ENCODE measurements around the gene TNFRSF18.

The TNFRSF18 gene

GRCh38 chr1:1155258-1155657 lies 51.1 kb downstream of the TNFRSF18 start:
- H3K4me3 ChIP-seq (replicated peaks in 1 of 2; ENCODE audit: low read depth in 2 of 2, low read length in 2 of 2) = no peak overlapping the region
- DNase-seq (ENCODE audit: low read depth in 2 of 2) = no peak
- no peak for TF ChIP-seq CTCF (IDR thresholded peaks at IDR 0.05; ENCODE audit: low read depth, low read length)

- H3K4me3 ChIP-seq (replicated peaks in 1 of 2; ENCODE audit: low read depth in 2 of 2, low read length in 2 of 2) = no peak overlapping the region
- peak; percentile 8 to 18 for DNase-seq (ENCODE audit: low read depth in 2 of 2)
- TF ChIP-seq CTCF (IDR thresholded peaks at IDR 0.05; ENCODE audit: low read depth, low read length) = no peak
Measured at GRCh38 chr1:1153874-1154273, 52.5 kb downstream of the TNFRSF18 start.

Data from cardiac fibroblast (primary cell).